HEK293T (cell line): Measurements from ENCODE around the gene RBM15B.

Experiments used
- CTCF ChIA-PET: fragments of 350-600 bp; formaldehyde crosslinking; extraction: SDS; loops from one replicate; lab custom pipeline; 2021; ENCODE audit warnings: antibody characterized with exemption, inconsistent platforms; lab: Yijun Ruan, JAX
- POLR2A ChIA-PET: fragments of 350-600 bp; formaldehyde crosslinking; extraction: SDS; loops from one replicate; lab custom pipeline; 2020; ENCODE audit warnings: antibody characterized with exemption, inconsistent platforms; lab: Yijun Ruan, JAX
- DNase-seq: peaks from one replicate; pipeline ENCODE4 v3.0.0; 2012; ENCODE audit warnings: mixed read lengths; ENCODE audit errors: extremely low spot score
- ARNT ChIP-seq: fragments of 450-650 bp; IDR thresholded peaks from 2 replicates; pipeline ENCODE4 v1.6.1; 2017; ENCODE audit warnings: mild to moderate bottlenecking
- BHLHE40 ChIP-seq: fragments of 450-650 bp; IDR thresholded peaks from 2 replicates; pipeline ENCODE4 v1.6.1; 2016; ENCODE audit warnings: mild to moderate bottlenecking, moderate library complexity, borderline replicate concordance
- CTBP1 ChIP-seq: fragments of 450-650 bp; IDR thresholded peaks from 2 replicates; pipeline ENCODE4 v1.6.1; 2016; ENCODE audit warnings: borderline replicate concordance
- ELF4 ChIP-seq: fragments of 450-650 bp; IDR thresholded peaks from 2 replicates; pipeline ENCODE4 v1.6.1; 2017; ENCODE audit warnings: antibody characterized with exemption
- FOXA1 ChIP-seq: fragments of 450-650 bp; IDR thresholded peaks from 2 replicates; pipeline ENCODE4 v1.6.1; 2016; ENCODE audit warnings: mild to moderate bottlenecking
- FOXK2 ChIP-seq: fragments of 450-650 bp; IDR thresholded peaks from 2 replicates; pipeline ENCODE4 v1.6.1; 2016; ENCODE audit warnings: mild to moderate bottlenecking
- FOXM1 ChIP-seq: fragments of 450-650 bp; IDR thresholded peaks from 2 replicates; pipeline ENCODE4 v1.6.1; 2017; ENCODE audit warnings: mild to moderate bottlenecking, borderline replicate concordance
- HDGF ChIP-seq: fragments of 450-650 bp; IDR thresholded peaks from 2 replicates; pipeline ENCODE4 v1.6.1; 2017; ENCODE audit warnings: antibody characterized with exemption, borderline replicate concordance
- L3MBTL2 ChIP-seq: fragments of 450-650 bp; conservative IDR thresholded peaks from 2 replicates; pipeline ENCODE4 v1.6.1; 2016; ENCODE audit warnings: mild to moderate bottlenecking
- LEF1 ChIP-seq: fragments of 450-650 bp; IDR thresholded peaks from 2 replicates; pipeline ENCODE4 v1.6.1; 2017; ENCODE audit warnings: mild to moderate bottlenecking, borderline replicate concordance
- NFRKB ChIP-seq: fragments of 450-650 bp; IDR thresholded peaks from 2 replicates; pipeline ENCODE4 v1.6.1; 2016; ENCODE audit warnings: mild to moderate bottlenecking, moderate library complexity
- SP1 ChIP-seq: fragments of 450-650 bp; IDR thresholded peaks from 2 replicates; pipeline ENCODE4 v1.6.1; 2017
- SUZ12 ChIP-seq: fragments of 450-650 bp; IDR thresholded peaks from 2 replicates; pipeline ENCODE4 v1.6.1; 2016; ENCODE audit warnings: mild to moderate bottlenecking
- TARDBP ChIP-seq: fragments of 450-650 bp; IDR thresholded peaks from 2 replicates; pipeline ENCODE4 v1.6.1; 2016
- ZNF384 ChIP-seq: fragments of 450-650 bp; IDR thresholded peaks from 2 replicates; pipeline ENCODE4 v1.6.1; 2016
- TF ChIP-seq, protein P1 (sequence below): fragments of 450-650 bp; IDR thresholded peaks from 2 replicates; pipeline ENCODE4 v1.6.1; 2016

RBM15B gene

DNA sequence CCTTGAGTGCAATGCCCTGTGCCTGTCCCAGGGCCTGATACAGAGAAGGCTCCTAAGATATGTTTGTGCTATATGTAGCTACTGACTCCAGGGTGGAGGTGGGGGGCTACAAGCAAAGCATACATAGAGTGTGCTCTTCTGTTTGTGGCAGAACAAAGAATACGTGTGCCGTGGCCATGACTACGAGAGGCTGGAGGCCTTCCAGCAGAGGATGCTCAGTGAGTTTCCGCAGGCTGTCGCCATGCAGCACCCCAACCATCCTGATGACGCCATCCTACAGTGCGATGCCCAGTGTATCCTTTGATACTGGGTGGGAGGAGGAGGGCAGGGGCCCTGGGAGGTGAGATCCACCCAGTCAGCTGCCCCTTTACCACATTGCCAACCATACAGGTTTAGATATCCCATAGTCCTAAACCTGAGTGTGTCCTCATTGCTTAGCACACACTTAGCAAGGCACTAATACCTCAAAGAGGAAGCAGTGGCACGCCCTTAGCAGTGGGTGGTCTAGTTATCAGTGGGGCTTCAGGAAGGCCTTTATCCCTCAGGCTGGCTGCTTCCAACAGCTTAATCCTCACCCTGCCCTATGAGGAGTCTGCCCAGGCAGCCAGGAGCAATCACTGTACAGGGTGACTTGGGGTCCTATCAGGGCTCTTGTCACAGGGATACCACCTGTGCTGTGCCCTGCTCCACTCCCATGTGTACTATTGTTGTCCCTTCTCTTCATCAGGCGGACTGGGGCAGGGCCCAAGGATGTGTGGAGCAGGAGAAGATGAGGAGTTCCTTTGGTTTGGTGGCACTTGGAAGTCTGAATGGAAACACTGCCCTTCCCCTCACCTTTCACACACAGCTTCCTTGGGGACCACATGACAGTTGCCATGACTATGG, 36.1 kb upstream of the RBM15B start:
- ChIA-PET CTCF (no interaction called here), POLR2A (interaction anchor here (1.1 kb wide), 1 partner anchor 735 kb away, joined by 4 read pairs; no protein-coding TSS in a partner anchor)
- no peak for DNase-seq
- TF ChIP-seq FOXM1 (no peak), SP1 (no peak), HDGF (no peak), L3MBTL2 (no peak), SUZ12 (no peak), NFRKB (no peak), ARNT (no peak), FOXA1 (no peak), ZNF384 (no peak), BHLHE40 (no peak)
- TF ChIP-seq, protein P1, sequence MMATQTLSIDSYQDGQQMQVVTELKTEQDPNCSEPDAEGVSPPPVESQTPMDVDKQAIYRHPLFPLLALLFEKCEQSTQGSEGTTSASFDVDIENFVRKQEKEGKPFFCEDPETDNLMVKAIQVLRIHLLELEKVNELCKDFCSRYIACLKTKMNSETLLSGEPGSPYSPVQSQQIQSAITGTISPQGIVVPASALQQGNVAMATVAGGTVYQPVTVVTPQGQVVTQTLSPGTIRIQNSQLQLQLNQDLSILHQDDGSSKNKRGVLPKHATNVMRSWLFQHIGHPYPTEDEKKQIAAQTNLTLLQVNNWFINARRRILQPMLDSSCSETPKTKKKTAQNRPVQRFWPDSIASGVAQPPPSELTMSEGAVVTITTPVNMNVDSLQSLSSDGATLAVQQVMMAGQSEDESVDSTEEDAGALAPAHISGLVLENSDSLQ: no peak

DNA sequence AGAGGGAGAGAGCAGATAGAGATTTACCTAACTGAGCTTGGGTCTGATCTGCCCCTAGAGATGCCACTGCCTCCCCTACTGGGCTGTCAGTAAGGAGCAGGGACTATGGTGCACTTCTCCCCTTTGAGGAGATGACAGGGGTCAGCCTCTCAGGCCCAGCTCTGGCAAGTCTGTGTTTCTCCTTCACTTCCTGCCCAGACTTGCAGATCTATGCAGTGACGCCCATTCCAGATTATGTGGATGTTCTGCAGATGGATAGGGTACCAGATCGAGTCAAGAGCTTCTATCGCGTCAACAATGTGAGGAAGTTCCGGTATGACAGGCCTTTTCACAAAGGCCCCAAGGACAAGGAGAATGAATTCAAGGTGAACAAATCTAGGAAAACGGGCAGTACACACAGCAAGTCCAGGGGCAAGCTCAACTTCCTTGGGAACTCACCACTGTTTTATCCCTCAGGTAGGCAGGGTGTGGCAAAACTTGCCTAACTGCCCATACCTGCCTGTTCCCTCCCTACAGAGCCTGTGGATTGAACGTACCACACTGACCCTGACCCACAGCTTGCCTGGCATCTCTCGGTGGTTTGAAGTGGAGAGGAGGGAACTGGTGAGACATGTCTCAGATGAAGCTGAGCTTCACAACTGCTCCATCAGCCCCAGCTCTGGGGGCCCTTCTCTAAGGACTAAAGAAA, 35.0 kb upstream of the RBM15B start:
- no peak for DNase-seq
- POLR2A ChIA-PET: interaction anchor here (1.1 kb wide), 1 partner anchor 736 kb away, joined by 4 read pairs; no protein-coding TSS in a partner anchor
- CTCF ChIA-PET: no interaction called here
- TF ChIP-seq CTBP1 (no peak), ZNF384 (no peak)

DNA sequence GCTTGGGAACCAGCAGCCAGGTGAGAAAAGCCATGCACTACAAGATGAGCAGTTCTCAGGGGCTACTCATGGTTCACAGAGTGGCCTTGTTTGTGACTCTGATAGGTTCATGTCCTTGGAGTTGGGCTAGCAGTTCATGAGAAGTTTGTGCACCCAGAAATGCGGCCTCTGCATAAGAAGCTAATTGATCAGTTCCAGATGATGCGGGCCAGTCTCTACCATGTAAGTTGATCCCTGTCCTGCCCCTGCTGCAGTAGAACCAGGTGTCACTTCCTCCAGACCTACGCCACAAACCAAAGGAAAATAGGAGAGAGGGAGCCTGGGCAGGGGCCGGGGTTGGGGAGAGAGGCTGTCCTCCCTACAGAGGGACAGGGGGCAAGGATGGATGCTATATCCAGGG, 33.2 kb upstream of the RBM15B start:
- no peak for DNase-seq
- CTCF ChIA-PET: no interaction called here
- TF ChIP-seq FOXK2: no peak
- TF ChIP-seq HDGF: no peak
- no peak for TF ChIP-seq L3MBTL2
- TF ChIP-seq FOXA1: no peak
- no peak for TF ChIP-seq BHLHE40
- TF ChIP-seq SP1: no peak
- TF ChIP-seq, protein P1: no peak
- no peak for TF ChIP-seq CTBP1
- TF ChIP-seq FOXM1: no peak
- no peak for TF ChIP-seq TARDBP
- TF ChIP-seq ELF4: no peak
- no peak for TF ChIP-seq ZNF384
- TF ChIP-seq NFRKB: no peak
- POLR2A ChIA-PET: no interaction called here

DNA sequence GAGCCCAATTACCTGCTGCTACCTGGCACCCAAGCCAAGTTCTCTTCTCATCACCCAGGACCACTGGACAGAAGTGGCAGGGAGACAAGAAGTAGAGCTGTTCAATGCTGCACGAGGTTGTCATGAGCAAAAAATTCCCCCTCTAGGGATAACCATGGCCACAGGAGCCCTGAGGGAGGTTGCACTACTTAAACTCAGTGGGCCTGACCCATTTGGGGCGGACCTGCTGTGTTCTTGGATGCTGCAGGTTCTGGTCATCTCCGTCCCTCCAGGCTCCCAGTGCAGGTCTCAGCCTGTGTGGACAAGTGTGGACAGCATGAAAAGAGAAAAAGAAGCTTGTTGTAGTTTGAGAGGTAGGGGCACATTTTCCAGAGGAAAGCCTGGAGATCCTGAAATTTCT, 32.1 kb upstream of the RBM15B start:
- POLR2A ChIA-PET: interaction anchor here (1.8 kb wide), 1 partner anchor 26 kb away, joined by 5 read pairs; the partner anchor contains the start of gene MANF
- no peak for TF ChIP-seq ELF4
- TF ChIP-seq, protein P1: no peak
- TF ChIP-seq CTBP1: no peak
- TF ChIP-seq ZNF384: no peak
- TF ChIP-seq FOXA1: no peak
- TF ChIP-seq FOXK2: no peak
- TF ChIP-seq BHLHE40: no peak
- no peak for TF ChIP-seq ARNT
- TF ChIP-seq LEF1: no peak
- TF ChIP-seq HDGF: no peak
- TF ChIP-seq FOXM1: no peak
- TF ChIP-seq SUZ12: no peak
- no peak for TF ChIP-seq SP1
- TF ChIP-seq NFRKB: no peak
- CTCF ChIA-PET: interaction anchor here (0.9 to 1.2 kb wide), 2 partner anchors 13 to 259 kb away, joined by 3 read pairs; no protein-coding TSS in a partner anchor
- no peak for DNase-seq

DNA sequence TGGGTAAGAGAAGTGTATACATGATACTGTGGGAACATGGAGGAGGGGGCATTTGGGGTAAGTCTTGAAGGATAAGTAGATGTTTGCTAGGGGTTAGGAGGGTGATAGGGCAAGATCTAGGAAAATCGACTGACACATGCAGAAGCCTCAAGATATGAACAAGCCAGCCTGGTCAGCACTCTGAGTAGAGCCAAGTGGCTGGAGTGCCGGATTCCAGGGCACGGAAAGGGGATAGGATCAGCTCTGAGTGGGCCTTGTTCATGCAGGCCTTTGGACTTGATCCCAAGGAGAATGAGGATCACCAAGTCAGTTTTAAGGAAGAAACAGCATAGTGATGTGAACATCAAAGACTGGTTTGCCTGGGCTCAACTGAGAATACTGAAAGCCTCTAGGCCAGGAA, 30.3 kb upstream of the RBM15B start:
- ChIA-PET POLR2A (no interaction called here), CTCF (no interaction called here)
- DNase-seq: no peak
- TF ChIP-seq FOXM1 (no peak), LEF1 (no peak), ZNF384 (no peak), SP1 (no peak), HDGF (no peak), FOXA1 (no peak), TARDBP (no peak), CTBP1 (no peak), L3MBTL2 (no peak), NFRKB (no peak), ARNT (no peak), ELF4 (no peak), BHLHE40 (no peak), FOXK2 (no peak), SUZ12 (no peak)
- TF ChIP-seq, protein P1: no peak
